Thoracic aorta (tissue), 2 donors: ENCODE data around the gene MAP6D1. TPM values are rescaled to one million over a fixed set of nuclear protein-coding genes. Genes with fewer than 3 reads are reported as not detected.

Experiments used
- ATAC-seq: fragments of 150-250 bp; one replicate; pipeline ENCODE4 v1.8.0; 2017; ENCODE audit warnings: low read depth; ENCODE audit not compliant: insufficient number of reproducible peaks, low FRiP score
- DNase-seq: peaks from one replicate; pipeline ENCODE4 v3.0.0-alpha.2; 2020; ENCODE audit warnings: low spot score
- H3K27ac ChIP-seq, 2 donors: fragments of 200-600 bp; sonication (generic); 1 replicate in 1 of 2; 2 replicates in 1 of 2; pipeline ENCODE4 v1.5.1; 2016; ENCODE audit warnings: mild to moderate bottlenecking in 2 of 2, moderate library complexity in 2 of 2
- H3K27me3 ChIP-seq: fragments of 200-600 bp; sonication (generic); replicated peaks from 2 replicates; pipeline ENCODE4 v1.6.0; 2016; ENCODE audit warnings: mild to moderate bottlenecking; ENCODE audit not compliant: insufficient read depth
- H3K36me3 ChIP-seq: fragments of 200-600 bp; sonication (generic); one replicate; pipeline ENCODE4 v1.5.1; 2016
- H3K4me1 ChIP-seq, 2 donors: fragments of 200-600 bp; sonication (generic); 1 replicate in 1 of 2; 2 replicates in 1 of 2; pipeline versions ENCODE4 v1.5.1 to v1.6.0; 2016; ENCODE audit warnings: low read depth in 2 of 2, mild to moderate bottlenecking in 1 of 2; ENCODE audit not compliant: control insufficient read depth in 1 of 2
- H3K4me3 ChIP-seq: fragments of 200-600 bp; sonication (generic); 2 replicates; pipeline ENCODE4 v1.5.1; 2016; ENCODE audit warnings: mild to moderate bottlenecking
- H3K9me3 ChIP-seq: fragments of 200-600 bp; sonication (generic); 2 replicates; pipeline ENCODE4 v1.5.1; 2016
- CTCF ChIP-seq: fragments of 200-600 bp; sonication (generic); IDR thresholded peaks from one replicate; pipeline ENCODE4 v1.5.1; 2019; ENCODE audit warnings: antibody characterized with exemption
- total RNA-seq, 2 donors: library from RNA; depleted of rRNA; stranded (reverse); fragments of >200 nt; gene quantifications; one replicate each; pipeline versions ENCODE4 v1.1.0 to v1.2.3, GENCODE V29; 2016

The MAP6D1 gene
- total RNA-seq, 2 donors from 2014 or later = 4.3 to 9.5 TPM

- DNase-seq (no peak), ATAC-seq (no peak)
- H3K4me1 ChIP-seq = peaks cover 0 to 4% of the 10 kb centered on the region in 2 donors
- H3K4me3 ChIP-seq = no peak overlapping the region
- no peak for TF ChIP-seq CTCF
- no peaks in the 10 kb centered on the region for H3K9me3 ChIP-seq
- H3K36me3 ChIP-seq = peaks cover 53% of the 10 kb centered on the region
- no peaks in the 10 kb centered on the region for H3K27me3 ChIP-seq
- H3K27ac ChIP-seq = no peak overlapping the region
Measured at GRCh38 chr3:183810643-183811594, 14.5 kb downstream of the MAP6D1 start.

- no peak for ATAC-seq
- H3K36me3 ChIP-seq = peaks cover 68% of the 10 kb centered on the region
- no peak for TF ChIP-seq CTCF
Measured at GRCh38 chr3:183809270-183809669, 16.1 kb downstream of the MAP6D1 start.

GRCh38 chr3:183808355-183808754, 17.0 kb downstream of the MAP6D1 start:
- no peak for DNase-seq
- Histone ChIP-seq H3K4me1 (no peaks in the 10 kb centered on the region), H3K36me3 (peaks cover 73% of the 10 kb centered on the region), H3K4me3 (no peak overlapping the region), H3K27ac (no peak overlapping the region), H3K9me3 (no peaks in the 10 kb centered on the region), H3K27me3 (no peaks in the 10 kb centered on the region)
- no peak for TF ChIP-seq CTCF
- no peak for ATAC-seq

More at GRCh38 chr3:183809270-183809669, 16.1 kb downstream of the MAP6D1 start:
- no peak for DNase-seq
- no peak overlapping the region for H3K4me3 ChIP-seq
- no peaks in the 10 kb centered on the region for H3K4me1 ChIP-seq
- no peaks in the 10 kb centered on the region for H3K27me3 ChIP-seq
- H3K27ac ChIP-seq = no peak overlapping the region
- H3K9me3 ChIP-seq = no peaks in the 10 kb centered on the region

GRCh38 chr3:183807881-183808280, 17.5 kb downstream of the MAP6D1 start:
- Histone ChIP-seq H3K27me3 (no peaks in the 10 kb centered on the region), H3K4me3 (no peak overlapping the region), H3K36me3 (peaks cover 76% of the 10 kb centered on the region), H3K9me3 (no peaks in the 10 kb centered on the region), H3K4me1 (no peaks in the 10 kb centered on the region), H3K27ac (no peak overlapping the region)
- DNase-seq (no peak), ATAC-seq (no peak)
- no peak for TF ChIP-seq CTCF

- Histone ChIP-seq H3K9me3 (no peaks in the 10 kb centered on the region), H3K27me3 (no peaks in the 10 kb centered on the region), H3K27ac (no peak overlapping the region), H3K36me3 (peaks cover 81% of the 10 kb centered on the region), H3K4me3 (no peak overlapping the region), H3K4me1 (no peaks in the 10 kb centered on the region)
- ATAC-seq (no peak), DNase-seq (no peak)
- no peak for TF ChIP-seq CTCF
Measured at GRCh38 chr3:183807209-183807728, 18.1 kb downstream of the MAP6D1 start.
